Colonic mucosa (tissue), 4 donors: ENCODE results near the gene PDCD5. TPM values are rescaled to one million over a fixed set of nuclear protein-coding genes. Genes with fewer than 3 reads are reported as not detected.
"Not testable (repeated sequence)": the region's sequence is repeated elsewhere in the genome, so short reads cannot be mapped to it uniquely, and the experiment has no call there.

Source experiments
- DNase-seq: peaks from one replicate; pipeline ENCODE4 v3.0.0-alpha.2; 2020
- H3K27ac ChIP-seq: fragments of 200-600 bp; one replicate; pipeline ENCODE4 v1.8.0; 2021
- H3K27me3 ChIP-seq: fragments of 200-600 bp; one replicate; pipeline ENCODE4 v1.8.0; 2021
- H3K36me3 ChIP-seq: fragments of 200-600 bp; one replicate; pipeline ENCODE4 v1.8.0; 2021
- H3K4me1 ChIP-seq: fragments of 200-600 bp; one replicate; pipeline ENCODE4 v1.8.0; 2021; ENCODE audit warnings: mild to moderate bottlenecking
- H3K4me3 ChIP-seq: fragments of 200-600 bp; one replicate; pipeline ENCODE4 v1.8.0; 2021
- H3K9ac ChIP-seq, 2 donors: one replicate each; pipeline ENCODE4 v1.7.0; 2013; ENCODE audit warnings: control low read depth in 2 of 2, low read depth in 2 of 2, low read length in 2 of 2
- H3K9me3 ChIP-seq: fragments of 200-600 bp; one replicate; pipeline ENCODE4 v1.8.0; 2021
- CTCF ChIP-seq: fragments of 200-600 bp; IDR thresholded peaks from one replicate; pipeline ENCODE4 v1.8.0; 2022; ENCODE audit warnings: antibody characterized with exemption, mild to moderate bottlenecking
- intact Hi-C: fragments of 100-400 bp; cut with DNase I; formaldehyde crosslinking; loops from one replicate; pipeline ENCODE4 v1.14.1; 2022
- total RNA-seq, 2 donors: library from RNA; stranded (reverse); fragmentation: NEBNext Ultra II Directional in 1 of 2; extraction: Animal tissue kit (Norgen Biotek cat#: 25700) in 1 of 2; gene quantifications; one replicate each; pipeline ENCODE4 v1.2.1, GENCODE V29; 2021
- donor health status: healthy.
- donor health status: DM: no; HTN: no; CAD: no.
- donor health status: DM: no; HTN: no; CAD: no.

PDCD5 gene, protein sequence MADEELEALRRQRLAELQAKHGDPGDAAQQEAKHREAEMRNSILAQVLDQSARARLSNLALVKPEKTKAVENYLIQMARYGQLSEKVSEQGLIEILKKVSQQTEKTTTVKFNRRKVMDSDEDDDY
- total RNA-seq = 10 to 100 TPM; 66.7 to 70.8 TPM

DNA sequence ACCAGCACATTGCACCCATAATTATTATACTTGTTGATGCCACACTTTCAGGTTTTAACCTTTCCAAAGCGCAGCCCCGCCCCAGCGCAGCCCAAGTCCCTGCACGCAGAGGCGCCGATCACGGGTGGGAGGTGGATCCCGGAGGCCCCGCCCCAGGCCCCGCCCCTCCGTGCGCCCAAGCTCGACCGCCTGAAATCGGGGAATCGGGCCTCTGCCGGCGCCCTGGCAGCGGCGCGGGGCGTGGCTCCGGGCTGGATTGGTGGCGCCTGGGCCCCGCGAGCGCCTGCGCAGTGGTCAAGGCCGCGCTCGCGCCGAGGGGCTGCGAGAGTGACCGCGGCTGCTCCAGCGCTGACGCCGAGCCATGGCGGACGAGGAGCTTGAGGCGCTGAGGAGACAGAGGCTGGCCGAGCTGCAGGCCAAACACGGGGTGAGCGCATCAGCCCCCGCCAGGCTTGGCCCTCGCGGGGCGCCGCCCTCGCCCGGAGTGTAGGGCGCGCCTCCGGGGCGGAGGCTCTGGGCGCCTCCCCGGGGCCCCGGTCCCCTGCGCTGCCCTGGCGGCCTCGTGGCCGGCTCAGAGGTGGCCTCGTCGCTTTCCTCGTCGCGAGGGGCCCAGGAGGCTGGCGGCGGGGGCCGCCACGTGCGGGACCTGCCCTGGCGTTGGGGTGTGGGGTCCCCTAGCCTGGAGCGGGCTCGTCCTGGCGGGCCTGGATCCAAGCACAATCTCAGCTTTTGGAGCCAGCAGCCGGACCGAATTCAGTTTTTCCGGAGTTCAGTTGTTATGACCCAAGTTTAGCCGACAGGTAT lies at the start of gene PDCD5:
TSS of gene PDCD5 (plus strand) at position 290 of the 804 bp plus-strand sequence. CDS start at position 362, 72 bp downstream.
- DNase-seq = peak; percentile 97
- Histone ChIP-seq H3K27me3 (no peaks in the 10 kb centered on the region), H3K27ac (peak within 1 kb of the TSS; percentile 81), H3K9me3 (no peaks in the 10 kb centered on the region), H3K4me1 (peaks cover 3% of the 10 kb centered on the region), H3K4me3 (peak within 1 kb of the TSS; percentile 71), H3K36me3 (no peaks in the 10 kb centered on the region), H3K9ac (peak within 1 kb of the TSS; percentile 76 to 77)
- intact Hi-C loops = loop anchor here (10.0 kb wide), 1 partner anchor 94 kb away; the partner anchor contains the start of genes ANKRD27 and RGS9BP
- no peak for TF ChIP-seq CTCF

DNA sequence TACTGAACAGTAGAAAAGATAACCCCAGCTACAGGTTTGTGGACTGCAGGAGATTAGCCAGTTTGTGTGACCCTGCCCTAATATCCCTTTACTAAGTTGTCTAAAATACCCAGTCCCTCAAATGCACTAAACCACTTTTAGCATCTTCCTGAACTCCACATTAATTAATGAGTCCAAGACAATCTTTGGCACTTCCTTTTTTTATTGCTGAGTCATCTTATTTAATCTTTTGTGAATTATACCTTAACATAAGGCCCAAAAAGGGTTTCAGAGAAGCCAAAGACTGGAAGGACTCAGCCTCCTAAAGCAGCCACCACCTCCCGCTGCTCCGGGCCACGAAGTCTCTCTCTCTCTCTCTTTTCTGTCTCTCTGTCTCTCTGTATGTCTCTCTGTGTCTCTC lies 48.8 kb upstream of the PDCD5 start:
- no peak overlapping the region for H3K27ac ChIP-seq
- no peak overlapping the region for H3K4me3 ChIP-seq
- TF ChIP-seq CTCF = no peak
- no peaks in the 10 kb centered on the region for H3K9me3 ChIP-seq
- no peaks in the 10 kb centered on the region for H3K27me3 ChIP-seq
- DNase-seq = no peak
- H3K36me3 ChIP-seq = no peaks in the 10 kb centered on the region
- intact Hi-C loops = no loop called here
- no peaks in the 10 kb centered on the region for H3K4me1 ChIP-seq
- no peak overlapping the region for H3K9ac ChIP-seq

DNA sequence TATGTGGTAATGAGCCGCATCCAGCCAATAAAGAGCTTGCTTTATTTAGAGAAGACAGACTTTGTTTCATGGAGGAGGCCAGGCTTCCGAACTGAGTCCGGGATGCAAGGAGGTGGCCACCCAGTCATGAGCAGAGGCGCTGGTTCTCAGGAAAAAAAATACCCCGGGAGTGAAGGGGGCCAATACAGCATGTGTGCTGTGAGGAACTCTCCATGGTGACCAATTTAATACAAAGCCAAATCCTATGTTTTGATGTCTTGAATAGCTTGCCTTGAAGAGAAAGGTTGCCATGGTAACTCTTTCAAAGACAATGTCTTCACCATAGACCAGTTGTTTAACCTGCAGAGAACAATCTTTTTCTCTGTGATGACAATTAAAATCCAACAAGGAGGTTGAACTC lies 43.4 kb upstream of the PDCD5 start:
- intact Hi-C loops = no loop called here

DNA sequence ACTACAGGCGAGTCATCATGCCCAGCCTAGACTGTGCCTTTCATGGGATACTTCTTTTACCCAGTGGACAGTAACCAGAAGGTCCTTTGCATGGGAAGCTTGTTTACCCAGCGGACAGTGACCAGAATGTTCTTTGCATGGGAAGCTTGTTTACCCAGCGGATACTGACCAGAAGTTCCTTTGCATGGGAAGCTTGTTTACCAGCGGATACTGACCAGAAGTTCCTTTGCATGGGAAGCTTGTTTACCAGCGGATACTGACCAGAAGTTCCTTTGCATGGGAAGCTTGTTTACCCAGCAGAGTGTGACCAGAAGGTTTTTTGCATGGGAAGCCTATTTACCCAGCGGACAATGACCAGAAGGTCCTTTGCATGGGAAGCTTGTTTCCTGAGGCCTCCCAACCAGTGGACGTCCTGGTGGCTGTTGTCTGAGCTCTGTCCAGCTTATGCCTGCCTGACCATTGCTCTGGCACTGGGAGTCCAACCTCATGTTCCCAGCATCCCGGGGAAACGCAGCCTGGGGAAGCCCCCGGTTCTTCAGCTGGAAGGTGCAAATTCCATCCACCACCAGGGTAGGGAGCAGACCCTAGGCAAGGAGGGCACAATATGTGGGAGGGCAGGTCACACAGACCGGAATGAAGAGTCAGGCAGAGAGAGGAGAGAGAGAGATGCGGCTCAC lies 41.6 kb upstream of the PDCD5 start:
- Histone ChIP-seq H3K27ac (no peak overlapping the region), H3K9ac (no peak overlapping the region), H3K27me3 (no peaks in the 10 kb centered on the region), H3K36me3 (no peaks in the 10 kb centered on the region), H3K4me3 (no peak overlapping the region), H3K4me1 (no peaks in the 10 kb centered on the region), H3K9me3 (no peaks in the 10 kb centered on the region)
- TF ChIP-seq CTCF = no peak
- intact Hi-C loops = no loop called here
- DNase-seq = no peak

More for the DNA sequence above, 43.4 kb upstream of the PDCD5 start:
- DNase-seq = no peak
- no peak overlapping the region for H3K4me3 ChIP-seq
- H3K4me1 ChIP-seq = no peaks in the 10 kb centered on the region
- no peak overlapping the region for H3K9ac ChIP-seq
- no peaks in the 10 kb centered on the region for H3K27me3 ChIP-seq
- H3K36me3 ChIP-seq = no peaks in the 10 kb centered on the region
- TF ChIP-seq CTCF = no peak
- no peaks in the 10 kb centered on the region for H3K9me3 ChIP-seq
- H3K27ac ChIP-seq = no peak overlapping the region

DNA sequence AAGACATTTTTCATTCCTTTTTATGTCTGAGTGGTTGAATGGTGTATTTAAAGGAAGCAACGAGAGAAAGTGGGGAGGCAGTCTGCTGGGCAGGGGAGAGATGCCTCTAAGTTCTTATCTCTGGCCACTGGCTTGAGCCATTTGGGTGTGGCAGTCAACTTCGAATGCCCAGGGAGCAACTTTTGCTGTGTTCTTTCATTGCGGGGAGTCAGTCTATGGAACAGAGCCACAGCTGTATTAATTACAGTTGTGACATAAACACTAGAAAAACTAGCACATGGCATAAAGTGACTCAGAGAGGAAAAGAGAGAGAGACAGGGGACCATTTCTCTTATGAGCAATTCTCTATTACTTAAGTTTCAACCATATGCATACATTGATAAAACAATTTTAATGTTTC lies 40.4 kb upstream of the PDCD5 start:
- intact Hi-C loops = no loop called here
- TF ChIP-seq CTCF = no peak
- H3K9me3 ChIP-seq = no peaks in the 10 kb centered on the region
- no peak overlapping the region for H3K4me3 ChIP-seq
- H3K9ac ChIP-seq = no peak overlapping the region
- no peaks in the 10 kb centered on the region for H3K4me1 ChIP-seq
- no peaks in the 10 kb centered on the region for H3K36me3 ChIP-seq
- no peak overlapping the region for H3K27ac ChIP-seq
- no peak for DNase-seq
- H3K27me3 ChIP-seq = no peaks in the 10 kb centered on the region

DNA sequence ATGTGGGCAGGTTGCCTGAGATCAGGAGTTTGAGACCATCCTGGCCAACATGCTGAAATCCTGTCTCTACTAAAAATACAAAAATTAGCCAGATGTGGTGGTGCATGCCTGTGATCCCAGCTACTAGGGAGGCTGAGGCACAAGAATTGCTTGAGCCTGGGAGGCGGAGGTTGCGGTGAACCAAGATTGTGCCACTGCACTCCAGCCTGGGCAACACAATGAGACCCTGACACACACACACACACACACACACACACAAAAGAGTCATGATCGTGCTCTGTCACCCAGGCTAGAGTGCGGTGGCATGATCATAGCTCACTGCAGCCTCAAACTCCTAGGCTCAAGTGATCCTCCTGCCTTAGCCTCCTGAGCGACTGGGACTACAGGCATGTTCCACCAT lies 39.6 kb upstream of the PDCD5 start:
- H3K9ac ChIP-seq, H3K4me1 ChIP-seq, H3K4me3 ChIP-seq, intact Hi-C loops, H3K27ac ChIP-seq, H3K9me3 ChIP-seq, DNase-seq, H3K27me3 ChIP-seq, H3K36me3 ChIP-seq: not testable (repeated sequence)
